Spleen (tissue), 7 donors: ENCODE measurements around the gene RAB7A.

ENCODE experiments used
- CTCF ChIP-seq, 11 experiments: fragments of 200-600 bp in 7 of 11; fragments of 450-650 bp in 4 of 11; sonication (generic) in 4 of 11; IDR thresholded peaks in 8 of 11; conservative IDR thresholded peaks in 3 of 11; 1 replicate in 7 of 11; 2 replicates in 4 of 11; pipeline versions ENCODE4 v1.4.0 to v1.8.0; 2016 to 2021; ENCODE audit warnings: antibody characterized with exemption in 11 of 11, inconsistent platforms in 4 of 11, mild to moderate bottlenecking in 1 of 11
- POLR2A ChIP-seq, 3 donors: fragments of 450-650 bp; IDR thresholded peaks; one replicate each; pipeline ENCODE4 v1.5.1; 2017; ENCODE audit warnings: antibody characterized with exemption in 3 of 3, mild to moderate bottlenecking in 1 of 3
- POLR2AphosphoS5 ChIP-seq, 3 donors: sonication (generic); formaldehyde crosslinking; IDR thresholded peaks; one replicate each; pipeline ENCODE4 v1.5.1; 2017; ENCODE audit warnings: antibody characterized with exemption in 3 of 3
- donor health status: DM: no; HTN: no; CAD: no; lungs with moderate emphysema.
- donor health status: DM: no; HTN: no; CAD: no.
- donor health status: DM: no; HTN: no; CAD: no.

GRCh38 chr3:128686465-128686864 lies 39.5 kb upstream of the RAB7A start:
- no peak for TF ChIP-seq CTCF (IDR thresholded peaks at IDR 0.05 in 8 of 11, conservative IDR thresholded peaks at IDR 0.05 in 3 of 11)
- TF ChIP-seq POLR2AphosphoS5 (IDR thresholded peaks at IDR 0.05), result no peak
- no peak for TF ChIP-seq POLR2A (IDR thresholded peaks at IDR 0.05)
